AG04450 (cell line): ENCODE data around the gene PPP1R3F. TPM values are rescaled to one million over a fixed set of nuclear protein-coding genes. Genes with fewer than 3 reads are reported as not detected.

Source experiments
- CTCF ChIA-PET: fragments of 300-600, 350-600 bp; formaldehyde crosslinking; extraction: SDS; loops from one replicate; lab custom pipeline; 2022; ENCODE audit warnings: antibody characterized with exemption, inconsistent platforms; lab: Charles Lee
- POLR2A ChIA-PET: fragments of 350-600 bp; formaldehyde crosslinking; extraction: SDS; loops from one replicate; lab custom pipeline; 2021; ENCODE audit warnings: antibody characterized with exemption, inconsistent platforms; lab: Yijun Ruan, JAX
- DNase-seq: peaks from one replicate; pipeline ENCODE4 v3.0.0-alpha.2; 2011; ENCODE audit warnings: low read depth, low spot score
- H3K27ac ChIP-seq: one replicate; pipeline ENCODE4 v1.5.1; 2012; ENCODE audit warnings: low read depth, low read length, control low read depth
- H3K27me3 ChIP-seq: one replicate; pipeline ENCODE4 v1.6.0; 2012; ENCODE audit warnings: low read length; ENCODE audit not compliant: control insufficient read depth, insufficient read depth
- H3K4me3 ChIP-seq: 2 replicates; pipeline ENCODE4 v1.5.1; 2011; ENCODE audit warnings: mild to moderate bottlenecking, low read depth, low read length, control low read depth
- H3K9me3 ChIP-seq: 2 replicates; pipeline ENCODE4 v1.5.1; 2012; ENCODE audit warnings: low read length; ENCODE audit not compliant: control insufficient read depth, insufficient read depth
- CTCF ChIP-seq: IDR thresholded peaks from 2 replicates; pipeline ENCODE4 v1.5.1; 2011; ENCODE audit warnings: low read depth, low read length, control low read depth, inconsistent platforms
- polyA plus RNA-seq: library from polyadenylated mRNA; depleted of rRNA; stranded (reverse); fragments of >200 nt; gene quantifications from 2 replicates; pipeline ENCODE4 v1.2.3, GENCODE V29; 2011

PPP1R3F gene
- polyA plus RNA-seq, 1 experiment = 1.1 TPM

- no peak for DNase-seq
- no peak overlapping the region for H3K27ac ChIP-seq
- no peaks in the 10 kb centered on the region for H3K9me3 ChIP-seq
- ChIA-PET CTCF (interaction anchor here (1.3 kb wide), 1 partner anchor 50 kb away, joined by 3 read pairs; no protein-coding TSS in a partner anchor), POLR2A (interaction anchor here (0.5 kb wide), 1 partner anchor 30 kb away, joined by 4 read pairs; no protein-coding TSS in a partner anchor)
- no peak overlapping the region for H3K4me3 ChIP-seq
- TF ChIP-seq CTCF = no peak
- H3K27me3 ChIP-seq = no peaks in the 10 kb centered on the region
Measured at GRCh38 chrX:49242545-49243066, 27.0 kb upstream of the PPP1R3F start.

GRCh38 chrX:49243166-49243565 is 26.4 kb upstream of the PPP1R3F start:
- Histone ChIP-seq H3K27ac (no peak overlapping the region), H3K27me3 (no peaks in the 10 kb centered on the region), H3K4me3 (no peak overlapping the region), H3K9me3 (no peaks in the 10 kb centered on the region)
- ChIA-PET POLR2A (interaction anchor here (0.5 kb wide), 1 partner anchor 29 kb away, joined by 4 read pairs; no protein-coding TSS in a partner anchor), CTCF (no interaction called here)
- DNase-seq = no peak
- TF ChIP-seq CTCF = no peak

- TF ChIP-seq CTCF = no peak
- H3K9me3 ChIP-seq = no peaks in the 10 kb centered on the region
- H3K27me3 ChIP-seq = no peaks in the 10 kb centered on the region
- ChIA-PET CTCF (no interaction called here), POLR2A (no interaction called here)
- no peak overlapping the region for H3K4me3 ChIP-seq
- no peak for DNase-seq
- H3K27ac ChIP-seq = no peak overlapping the region
Measured at GRCh38 chrX:49244207-49244606, 25.4 kb upstream of the PPP1R3F start.

GRCh38 chrX:49246541-49246940 is 23.1 kb upstream of the PPP1R3F start:
- no peak for DNase-seq
- TF ChIP-seq CTCF = no peak
- ChIA-PET POLR2A (no interaction called here), CTCF (no interaction called here)
- Histone ChIP-seq H3K9me3 (no peaks in the 10 kb centered on the region), H3K27ac (no peak overlapping the region), H3K27me3 (no peaks in the 10 kb centered on the region), H3K4me3 (no peak overlapping the region)

GRCh38 chrX:49247346-49247745 is 22.2 kb upstream of the PPP1R3F start:
- ChIA-PET POLR2A (no interaction called here), CTCF (no interaction called here)
- no peaks in the 10 kb centered on the region for H3K27me3 ChIP-seq
- DNase-seq = no peak
- H3K27ac ChIP-seq = no peak overlapping the region
- no peak for TF ChIP-seq CTCF
- H3K9me3 ChIP-seq = no peaks in the 10 kb centered on the region
- H3K4me3 ChIP-seq = no peak overlapping the region
